ENCODE measurements around the gene ARX.

DNA sequence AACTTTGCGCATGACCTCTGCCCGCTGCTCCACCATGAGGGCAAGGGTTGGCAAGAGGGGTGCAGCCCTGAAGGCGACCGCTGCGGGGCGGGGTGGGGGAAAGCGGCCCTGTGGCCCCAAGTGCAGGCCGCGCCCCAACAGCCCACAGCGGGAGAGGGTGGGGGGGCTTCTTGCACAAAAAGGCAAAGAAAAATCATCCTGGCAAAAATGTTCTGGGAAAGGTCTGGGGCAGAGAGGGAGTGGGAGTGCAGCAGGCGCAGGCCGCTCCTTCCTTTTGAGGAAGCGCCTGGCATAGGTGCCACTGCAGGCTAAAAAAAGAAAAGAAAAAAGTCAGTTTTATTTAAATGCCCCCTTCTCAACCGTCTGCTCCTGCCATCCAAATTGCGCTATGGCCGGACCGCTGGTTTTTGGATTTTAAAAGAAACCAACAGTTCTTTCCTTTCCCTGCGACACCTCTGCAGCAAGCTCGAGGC, 1.4 kb downstream of the ARX start:
- TF ChIP-seq, protein P1, sequence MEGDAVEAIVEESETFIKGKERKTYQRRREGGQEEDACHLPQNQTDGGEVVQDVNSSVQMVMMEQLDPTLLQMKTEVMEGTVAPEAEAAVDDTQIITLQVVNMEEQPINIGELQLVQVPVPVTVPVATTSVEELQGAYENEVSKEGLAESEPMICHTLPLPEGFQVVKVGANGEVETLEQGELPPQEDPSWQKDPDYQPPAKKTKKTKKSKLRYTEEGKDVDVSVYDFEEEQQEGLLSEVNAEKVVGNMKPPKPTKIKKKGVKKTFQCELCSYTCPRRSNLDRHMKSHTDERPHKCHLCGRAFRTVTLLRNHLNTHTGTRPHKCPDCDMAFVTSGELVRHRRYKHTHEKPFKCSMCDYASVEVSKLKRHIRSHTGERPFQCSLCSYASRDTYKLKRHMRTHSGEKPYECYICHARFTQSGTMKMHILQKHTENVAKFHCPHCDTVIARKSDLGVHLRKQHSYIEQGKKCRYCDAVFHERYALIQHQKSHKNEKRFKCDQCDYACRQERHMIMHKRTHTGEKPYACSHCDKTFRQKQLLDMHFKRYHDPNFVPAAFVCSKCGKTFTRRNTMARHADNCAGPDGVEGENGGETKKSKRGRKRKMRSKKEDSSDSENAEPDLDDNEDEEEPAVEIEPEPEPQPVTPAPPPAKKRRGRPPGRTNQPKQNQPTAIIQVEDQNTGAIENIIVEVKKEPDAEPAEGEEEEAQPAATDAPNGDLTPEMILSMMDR (IDR thresholded peaks at IDR 0.05), result no peak
- no peak for TF ChIP-seq POLR2A (IDR thresholded peaks at IDR 0.05)
